ENCODE data around the gene KCNQ1OT1.
A peak's percentile ranks its signal among the peaks of the same experiment; 100 is the strongest.

KCNQ1OT1 gene

GRCh38 chr11:2588809-2589537, 110.8 kb downstream of the KCNQ1OT1 start:
- Mint-ChIP-seq H3K4me1 (no peaks in the 10 kb centered on the region), H3K27ac (no peak overlapping the region), H3K27me3 (no peaks in the 10 kb centered on the region), H3K9me3 (no peaks in the 10 kb centered on the region), H3K36me3 (peaks cover 49% of the 10 kb centered on the region), H3K4me3 (no peak overlapping the region)
- no peak for ATAC-seq

GRCh38 chr11:2587976-2588748, 111.6 kb downstream of the KCNQ1OT1 start:
- Mint-ChIP-seq H3K4me3 (no peak overlapping the region), H3K27me3 (no peaks in the 10 kb centered on the region), H3K4me1 (no peaks in the 10 kb centered on the region), H3K9me3 (no peaks in the 10 kb centered on the region), H3K36me3 (peaks cover 40% of the 10 kb centered on the region), H3K27ac (no peak overlapping the region)
- ATAC-seq, result peak; percentile 14

- H3K27ac Mint-ChIP-seq, result no peak overlapping the region
- no peak overlapping the region for H3K4me3 Mint-ChIP-seq
- ATAC-seq, result no peak
- H3K4me1 Mint-ChIP-seq, result no peaks in the 10 kb centered on the region
- no peaks in the 10 kb centered on the region for H3K27me3 Mint-ChIP-seq
- peaks cover 32% of the 10 kb centered on the region for H3K36me3 Mint-ChIP-seq
- no peaks in the 10 kb centered on the region for H3K9me3 Mint-ChIP-seq
Observed at GRCh38 chr11:2587132-2587930, 112.5 kb downstream of the KCNQ1OT1 start.

DNA sequence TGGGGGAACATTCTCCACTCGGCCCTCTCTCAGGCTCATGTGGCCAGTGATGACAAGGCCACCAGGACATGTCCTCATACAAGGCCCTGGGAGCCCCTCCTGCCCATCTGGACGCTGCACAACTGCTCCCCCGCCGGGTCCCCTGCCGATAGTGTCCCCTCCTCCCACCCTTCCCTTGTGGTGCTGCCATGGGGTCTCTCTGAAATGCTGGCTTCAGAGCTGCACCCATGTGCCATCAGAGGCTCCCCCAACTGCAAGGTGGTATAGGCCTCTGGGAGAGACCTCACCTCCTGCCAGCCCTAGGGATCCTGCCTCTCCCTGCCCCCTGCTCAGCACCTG, 113.0 kb downstream of the KCNQ1OT1 start:
- no peaks in the 10 kb centered on the region for H3K9me3 Mint-ChIP-seq
- H3K4me3 Mint-ChIP-seq, result no peak overlapping the region
- ATAC-seq, result no peak
- H3K4me1 Mint-ChIP-seq, result no peaks in the 10 kb centered on the region
- no peak overlapping the region for H3K27ac Mint-ChIP-seq
- H3K27me3 Mint-ChIP-seq, result no peaks in the 10 kb centered on the region
- H3K36me3 Mint-ChIP-seq, result peaks cover 26% of the 10 kb centered on the region

DNA sequence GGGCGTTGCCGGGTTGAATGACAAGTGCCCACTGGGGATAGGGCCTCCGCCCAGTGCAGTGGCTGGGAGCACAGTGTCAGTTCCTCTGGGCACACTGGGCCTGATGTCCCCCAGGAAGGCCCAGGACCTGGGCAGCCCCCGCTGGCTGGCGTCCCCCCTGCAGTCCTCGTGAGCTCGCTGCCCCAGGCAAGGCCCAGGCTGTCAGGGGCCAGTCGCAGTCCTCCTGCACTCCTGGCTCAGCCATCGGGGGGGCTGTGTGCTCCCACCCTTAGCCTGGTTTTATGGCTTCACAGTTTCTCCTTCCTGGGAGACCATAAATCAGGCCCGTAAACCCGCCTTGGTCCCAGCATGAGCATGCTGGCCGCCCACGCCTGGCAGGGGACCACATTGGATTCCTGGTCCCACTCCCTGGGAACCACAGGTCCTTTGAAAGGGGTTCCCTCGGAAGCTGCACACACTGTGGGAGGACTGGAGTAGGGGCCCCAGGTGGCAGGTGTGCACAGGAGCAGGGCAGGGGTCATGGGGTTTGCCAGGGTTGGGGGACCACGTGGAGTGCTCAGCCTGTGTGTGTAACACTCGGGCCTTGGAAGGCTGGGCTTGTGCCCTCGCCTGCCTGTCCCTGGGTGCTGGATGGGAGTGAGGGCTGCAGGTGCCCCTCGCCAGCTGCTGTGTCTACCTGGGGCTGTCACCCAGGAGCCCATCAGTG, 113.6 kb downstream of the KCNQ1OT1 start:
- no peak overlapping the region for H3K27ac Mint-ChIP-seq
- H3K4me1 Mint-ChIP-seq, result no peaks in the 10 kb centered on the region
- H3K9me3 Mint-ChIP-seq, result no peaks in the 10 kb centered on the region
- H3K36me3 Mint-ChIP-seq, result peaks cover 25% of the 10 kb centered on the region
- H3K27me3 Mint-ChIP-seq, result no peaks in the 10 kb centered on the region
- no peak for ATAC-seq
- H3K4me3 Mint-ChIP-seq, result no peak overlapping the region

DNA sequence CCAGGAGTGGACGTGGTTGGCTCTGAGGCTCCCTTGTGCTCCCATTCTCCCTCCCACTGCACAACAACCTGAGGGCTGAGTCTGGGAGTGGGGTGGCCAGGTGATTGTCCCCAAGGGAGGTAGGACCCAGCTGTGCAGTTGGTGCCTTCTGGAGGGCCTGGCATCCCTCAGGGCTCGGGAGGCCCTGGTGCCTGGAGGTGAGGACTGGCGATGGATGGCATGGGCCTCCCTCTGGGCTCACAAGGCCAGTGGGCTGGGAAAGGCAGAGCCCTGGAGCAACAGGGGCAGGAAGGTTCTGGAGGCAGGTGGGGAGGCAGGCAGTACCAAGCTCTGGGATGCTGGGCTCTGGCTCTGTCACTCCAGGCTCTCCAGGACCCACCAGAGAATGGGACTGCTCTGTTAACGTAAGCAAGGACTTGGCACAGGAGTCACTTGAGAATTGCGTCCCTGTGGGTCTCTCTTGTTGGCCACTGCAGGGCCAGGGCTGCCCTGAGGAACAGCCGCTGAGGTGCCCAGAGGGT, 114.2 kb downstream of the KCNQ1OT1 start:
- no peak for ATAC-seq
- H3K9me3 Mint-ChIP-seq, result no peaks in the 10 kb centered on the region
- no peaks in the 10 kb centered on the region for H3K27me3 Mint-ChIP-seq
- peaks cover 19% of the 10 kb centered on the region for H3K36me3 Mint-ChIP-seq
- no peaks in the 10 kb centered on the region for H3K4me1 Mint-ChIP-seq
- H3K27ac Mint-ChIP-seq, result no peak overlapping the region
- H3K4me3 Mint-ChIP-seq, result no peak overlapping the region

- H3K9me3 Mint-ChIP-seq, result no peaks in the 10 kb centered on the region
- no peak overlapping the region for H3K4me3 Mint-ChIP-seq
- ATAC-seq, result no peak
- no peaks in the 10 kb centered on the region for H3K4me1 Mint-ChIP-seq
- peaks cover 12% of the 10 kb centered on the region for H3K36me3 Mint-ChIP-seq
- no peaks in the 10 kb centered on the region for H3K27me3 Mint-ChIP-seq
- no peak overlapping the region for H3K27ac Mint-ChIP-seq
Observed at GRCh38 chr11:2584812-2585565, 114.8 kb downstream of the KCNQ1OT1 start.

- H3K4me1 Mint-ChIP-seq, result no peaks in the 10 kb centered on the region
- H3K9me3 Mint-ChIP-seq, result no peaks in the 10 kb centered on the region
- H3K27me3 Mint-ChIP-seq, result no peaks in the 10 kb centered on the region
- no peak for ATAC-seq
- H3K27ac Mint-ChIP-seq, result no peak overlapping the region
- no peak overlapping the region for H3K4me3 Mint-ChIP-seq
- H3K36me3 Mint-ChIP-seq, result peaks cover 6% of the 10 kb centered on the region
Observed at GRCh38 chr11:2584434-2584811, 115.4 kb downstream of the KCNQ1OT1 start.

- Mint-ChIP-seq H3K27me3 (no peaks in the 10 kb centered on the region), H3K4me1 (no peaks in the 10 kb centered on the region), H3K9me3 (no peaks in the 10 kb centered on the region), H3K36me3 (peaks cover 6% of the 10 kb centered on the region), H3K4me3 (no peak overlapping the region), H3K27ac (no peak overlapping the region)
- no peak for ATAC-seq
Observed at GRCh38 chr11:2583605-2583958, 116.2 kb downstream of the KCNQ1OT1 start.

- no peak for ATAC-seq
- no peak overlapping the region for H3K4me3 Mint-ChIP-seq
- H3K27ac Mint-ChIP-seq, result no peak overlapping the region
- peaks cover under 1% of the 10 kb centered on the region for H3K36me3 Mint-ChIP-seq
- H3K4me1 Mint-ChIP-seq, result no peaks in the 10 kb centered on the region
- no peaks in the 10 kb centered on the region for H3K27me3 Mint-ChIP-seq
- no peaks in the 10 kb centered on the region for H3K9me3 Mint-ChIP-seq
Observed at GRCh38 chr11:2582946-2583604, 116.7 kb downstream of the KCNQ1OT1 start.

GRCh38 chr11:2582351-2582945, 117.3 kb downstream of the KCNQ1OT1 start:
- Mint-ChIP-seq H3K36me3 (no peaks in the 10 kb centered on the region), H3K4me3 (no peak overlapping the region), H3K27me3 (no peaks in the 10 kb centered on the region), H3K9me3 (no peaks in the 10 kb centered on the region), H3K4me1 (no peaks in the 10 kb centered on the region), H3K27ac (no peak overlapping the region)
- no peak for ATAC-seq

DNA sequence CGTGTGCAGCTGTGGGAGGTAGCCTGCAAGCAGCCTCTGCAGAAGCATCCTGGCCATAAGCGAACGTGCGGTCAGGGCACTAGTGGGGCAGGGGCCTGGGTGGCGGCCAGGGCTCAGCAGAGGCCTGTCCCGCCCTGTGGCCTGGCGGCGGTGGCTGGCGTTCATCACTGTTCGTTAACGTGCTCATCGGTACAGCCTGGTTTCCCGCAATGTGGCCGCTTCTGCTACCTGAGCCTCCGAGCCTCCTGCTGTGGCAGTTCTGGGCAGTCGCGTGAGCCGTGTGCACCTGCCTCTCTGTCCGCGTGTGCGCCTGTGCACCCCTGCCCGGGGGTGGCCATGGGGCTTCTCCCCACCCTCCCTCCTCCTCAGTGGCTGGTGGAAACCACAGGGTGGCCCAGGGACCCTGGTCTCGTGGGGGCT, 117.9 kb downstream of the KCNQ1OT1 start:
- no peak overlapping the region for H3K4me3 Mint-ChIP-seq
- H3K4me1 Mint-ChIP-seq, result no peaks in the 10 kb centered on the region
- no peak overlapping the region for H3K27ac Mint-ChIP-seq
- no peaks in the 10 kb centered on the region for H3K27me3 Mint-ChIP-seq
- H3K36me3 Mint-ChIP-seq, result no peaks in the 10 kb centered on the region
- H3K9me3 Mint-ChIP-seq, result no peaks in the 10 kb centered on the region
- no peak for ATAC-seq

- H3K9me3 Mint-ChIP-seq, result no peaks in the 10 kb centered on the region
- H3K36me3 Mint-ChIP-seq, result no peaks in the 10 kb centered on the region
- no peak overlapping the region for H3K4me3 Mint-ChIP-seq
- H3K27ac Mint-ChIP-seq, result no peak overlapping the region
- ATAC-seq, result no peak
- no peaks in the 10 kb centered on the region for H3K4me1 Mint-ChIP-seq
- no peaks in the 10 kb centered on the region for H3K27me3 Mint-ChIP-seq
Observed at GRCh38 chr11:2581151-2581930, 118.5 kb downstream of the KCNQ1OT1 start.
